ENCODE data around the gene OSMR.

DNA sequence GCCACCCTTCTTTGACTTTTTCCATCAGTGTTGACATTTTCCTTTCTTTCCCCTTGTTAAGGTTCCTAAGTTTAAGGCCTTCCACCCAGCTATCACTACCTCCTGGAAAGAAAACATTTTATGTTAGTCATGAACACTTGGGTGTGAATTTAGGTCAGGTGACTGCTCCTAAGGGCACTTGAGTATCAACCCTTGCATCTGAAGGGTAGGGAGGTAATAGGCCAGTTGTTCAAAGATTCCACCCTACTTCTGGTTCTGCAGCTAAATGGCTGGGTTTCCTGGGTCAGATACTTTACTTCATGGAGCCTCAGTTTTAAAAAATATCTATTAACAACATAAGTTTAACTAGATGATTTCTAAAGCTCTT, 49.1 kb upstream of the OSMR start:
- TF ChIP-seq, protein P1, sequence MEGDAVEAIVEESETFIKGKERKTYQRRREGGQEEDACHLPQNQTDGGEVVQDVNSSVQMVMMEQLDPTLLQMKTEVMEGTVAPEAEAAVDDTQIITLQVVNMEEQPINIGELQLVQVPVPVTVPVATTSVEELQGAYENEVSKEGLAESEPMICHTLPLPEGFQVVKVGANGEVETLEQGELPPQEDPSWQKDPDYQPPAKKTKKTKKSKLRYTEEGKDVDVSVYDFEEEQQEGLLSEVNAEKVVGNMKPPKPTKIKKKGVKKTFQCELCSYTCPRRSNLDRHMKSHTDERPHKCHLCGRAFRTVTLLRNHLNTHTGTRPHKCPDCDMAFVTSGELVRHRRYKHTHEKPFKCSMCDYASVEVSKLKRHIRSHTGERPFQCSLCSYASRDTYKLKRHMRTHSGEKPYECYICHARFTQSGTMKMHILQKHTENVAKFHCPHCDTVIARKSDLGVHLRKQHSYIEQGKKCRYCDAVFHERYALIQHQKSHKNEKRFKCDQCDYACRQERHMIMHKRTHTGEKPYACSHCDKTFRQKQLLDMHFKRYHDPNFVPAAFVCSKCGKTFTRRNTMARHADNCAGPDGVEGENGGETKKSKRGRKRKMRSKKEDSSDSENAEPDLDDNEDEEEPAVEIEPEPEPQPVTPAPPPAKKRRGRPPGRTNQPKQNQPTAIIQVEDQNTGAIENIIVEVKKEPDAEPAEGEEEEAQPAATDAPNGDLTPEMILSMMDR (IDR thresholded peaks at IDR 0.05) = no peak
- TF ChIP-seq POLR2A (IDR thresholded peaks at IDR 0.05) = no peak

Measured in tibial nerve (tissue), 3 donors.